GM21367 (cell line): ENCODE results near the gene WDR48.
"Not testable (repeated sequence)": the region's sequence is repeated elsewhere in the genome, so short reads cannot be mapped to it uniquely, and the experiment has no call there.

ENCODE experiments used
- ATAC-seq: cut with Tn5 transposase; IDR thresholded peaks from one replicate; pipeline ENCODE4 v1.9.1; 2021; ENCODE audit not compliant: unreplicated experiment

WDR48 gene

DNA sequence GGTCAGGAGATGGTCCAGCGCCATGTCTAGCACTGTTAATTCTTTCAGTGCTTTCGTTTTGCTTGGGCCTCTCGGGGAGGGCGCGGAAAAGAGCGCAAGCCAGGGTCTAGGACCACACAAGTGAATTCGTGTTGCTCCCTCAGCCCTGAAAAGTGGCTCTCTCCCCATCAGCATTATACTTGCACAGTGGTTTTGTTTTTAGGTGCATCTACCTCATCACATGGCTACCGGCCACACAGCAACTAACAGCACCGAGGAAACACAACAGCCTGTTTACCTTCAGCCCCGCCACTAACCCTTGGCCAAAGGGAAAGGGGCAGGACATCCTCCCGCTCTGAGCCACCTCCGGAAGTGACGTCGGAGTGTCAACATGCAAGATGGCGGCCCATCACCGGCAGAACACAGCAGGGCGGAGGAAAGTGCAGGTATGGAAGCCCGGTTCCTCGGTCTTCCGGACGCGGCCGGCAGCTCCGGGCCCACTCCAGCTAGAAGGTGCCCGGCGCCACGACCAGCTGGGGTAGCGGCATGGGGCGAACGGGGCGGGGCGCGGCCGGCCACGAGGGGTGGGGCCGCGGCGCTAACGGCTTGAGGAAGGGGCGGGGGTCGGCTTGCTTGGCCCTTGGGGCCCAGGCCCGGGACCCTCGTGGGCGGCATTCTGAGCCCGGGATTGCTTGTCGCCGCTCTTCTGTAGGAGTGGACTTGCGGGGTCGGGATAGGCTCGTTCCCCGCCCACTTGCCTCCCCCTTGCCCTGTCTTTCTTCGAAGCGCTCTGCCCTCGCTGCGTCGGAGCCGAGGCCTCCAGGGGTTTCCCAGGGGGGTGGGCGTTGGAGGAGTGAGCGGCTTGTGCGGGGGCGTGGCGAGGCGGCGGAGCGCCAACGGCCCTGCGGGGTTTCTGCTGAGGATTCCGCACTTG is at the start of gene WDR48, which contains the start of gene SCN11A:
TSS of gene WDR48 (plus strand) at position 368 of the 913 bp plus-strand sequence. CDS start at position 378, 10 bp downstream.
TSS of gene SCN11A (minus strand) at position 296 of the 913 bp plus-strand sequence. CDS start 101,582 bp downstream, outside the sequence.
- peak; percentile 96 for ATAC-seq

- no peak for ATAC-seq
These were observed 46.5 kb upstream of the WDR48 start for GRCh38 chr3:39005295-39005694.

- no peak for ATAC-seq
These were observed 40.6 kb upstream of the WDR48 start for GRCh38 chr3:39011191-39011736.

GRCh38 chr3:39013289-39013688 is 38.5 kb upstream of the WDR48 start:
- ATAC-seq = no peak

DNA sequence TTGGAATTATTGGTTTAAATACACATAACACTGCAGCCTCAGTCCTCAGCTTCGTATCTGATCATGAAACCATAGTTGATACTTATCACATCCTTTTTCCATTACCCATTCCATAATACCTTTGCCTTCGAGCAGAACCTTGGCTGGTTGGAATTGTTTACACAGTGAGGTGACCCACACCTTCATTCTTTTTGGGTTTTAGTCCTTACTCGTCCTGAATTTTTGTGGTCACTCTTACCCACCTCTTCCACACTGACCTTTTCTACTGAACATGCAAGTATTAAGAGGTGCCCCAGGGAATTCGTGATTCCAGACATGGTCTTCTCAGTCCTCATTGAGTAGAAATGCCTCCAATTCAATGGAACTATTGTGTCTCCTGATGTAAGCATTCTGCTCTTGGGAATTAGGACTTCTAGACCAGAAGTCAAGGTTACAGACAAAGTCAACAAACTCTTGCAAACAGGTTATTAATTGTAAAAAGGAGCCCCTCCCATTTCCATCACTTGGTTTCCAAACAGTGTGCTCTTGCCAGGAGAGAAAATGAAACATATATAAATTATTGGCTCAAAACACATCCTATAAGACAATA is 37.8 kb upstream of the WDR48 start:
- no peak for ATAC-seq

DNA sequence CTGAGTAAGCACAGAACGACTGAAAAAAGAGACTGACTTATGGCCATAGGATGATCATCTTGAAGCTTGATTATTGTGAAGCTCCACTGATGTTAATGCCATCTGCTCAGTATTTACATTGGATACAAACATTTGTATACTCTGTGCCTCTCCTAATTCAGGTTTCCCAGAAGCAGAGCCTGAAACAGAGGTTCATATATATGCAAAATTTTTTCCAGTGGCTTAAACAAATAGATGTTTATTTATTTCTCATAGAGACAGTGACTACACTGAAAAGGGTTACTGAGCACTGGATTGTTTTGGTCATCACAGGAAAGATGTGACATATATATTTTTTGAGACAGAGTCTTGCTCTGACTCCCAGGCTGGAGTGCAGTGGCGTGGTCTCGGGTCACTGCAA is 36.4 kb upstream of the WDR48 start:
- no peak for ATAC-seq

GRCh38 chr3:39019299-39019698 is 32.5 kb upstream of the WDR48 start:
- ATAC-seq = no peak

GRCh38 chr3:39021029-39021428 is 30.8 kb upstream of the WDR48 start:
- no peak for ATAC-seq

GRCh38 chr3:39021465-39022285 is 30.1 kb upstream of the WDR48 start:
- ATAC-seq = no peak

DNA sequence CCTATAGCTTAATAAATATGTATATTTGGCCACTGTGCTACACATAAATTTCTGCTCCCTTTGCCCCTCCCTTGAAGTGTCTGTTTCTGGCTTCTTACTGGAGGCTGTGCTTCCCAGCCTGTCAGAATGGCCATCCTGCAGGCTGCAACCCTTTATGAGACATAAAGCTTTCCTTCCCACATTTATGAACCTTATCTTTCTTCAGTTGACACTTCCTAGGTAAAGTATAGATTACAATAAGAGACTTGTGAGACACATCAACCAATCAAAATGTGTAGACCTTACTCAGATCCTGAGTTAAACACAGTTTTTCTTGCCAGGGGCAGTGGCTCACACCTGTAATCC is 29.6 kb upstream of the WDR48 start:
- ATAC-seq = no peak

DNA sequence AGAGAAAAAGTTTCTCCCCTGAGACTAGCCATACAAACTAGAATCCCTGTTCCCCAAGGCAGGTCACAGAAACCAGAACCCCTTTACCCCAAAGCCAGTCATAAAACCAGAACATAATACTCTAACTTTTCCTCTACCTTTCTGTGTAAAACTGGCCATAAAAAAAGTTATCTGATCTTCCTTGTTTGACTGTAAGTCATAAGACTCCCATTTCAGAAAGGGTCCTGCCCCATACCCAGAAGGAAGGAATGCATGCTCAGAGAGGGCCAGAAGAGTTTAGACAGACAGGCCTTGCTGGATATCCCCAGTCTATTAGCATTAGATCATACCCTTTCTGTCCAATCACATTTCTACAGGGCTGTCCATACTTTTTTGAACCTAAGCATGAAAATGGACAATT is 27.3 kb upstream of the WDR48 start:
- ATAC-seq = no peak

DNA sequence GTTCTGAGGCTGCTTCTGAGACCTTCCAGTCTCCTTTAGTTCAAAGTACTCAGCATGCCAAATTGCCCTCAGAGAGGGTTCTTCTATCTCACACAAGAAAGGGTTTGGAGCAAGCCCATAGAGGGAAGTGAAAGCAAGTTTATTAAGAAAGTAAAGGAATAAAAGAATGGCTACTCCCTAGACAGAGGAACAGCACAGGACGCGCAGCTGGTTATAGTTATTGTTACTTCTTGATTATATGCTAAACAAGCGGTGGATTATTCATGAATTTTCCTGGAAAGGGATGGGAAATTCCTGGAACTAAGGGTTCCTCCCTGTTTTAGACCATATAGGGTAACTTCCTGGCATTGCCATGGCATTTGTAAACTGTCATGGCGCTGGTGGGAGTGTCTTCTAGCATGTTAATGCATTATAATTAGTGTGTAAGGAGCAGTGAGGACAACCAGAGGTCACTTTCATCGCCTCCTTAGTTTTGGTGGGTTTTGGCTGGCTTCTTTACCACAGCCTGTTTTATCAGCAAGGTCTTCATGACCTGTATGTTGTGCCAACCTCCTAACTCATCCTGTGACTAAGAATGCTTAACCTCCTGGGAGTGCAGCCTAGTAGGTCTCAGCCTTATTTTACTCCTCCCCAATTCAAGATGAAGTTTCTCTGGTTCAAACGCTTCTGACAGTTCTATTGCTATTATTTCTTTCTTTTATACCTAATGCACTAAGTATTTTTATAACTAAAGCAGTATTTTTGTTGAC is 26.4 kb upstream of the WDR48 start:
- ATAC-seq = no peak

DNA sequence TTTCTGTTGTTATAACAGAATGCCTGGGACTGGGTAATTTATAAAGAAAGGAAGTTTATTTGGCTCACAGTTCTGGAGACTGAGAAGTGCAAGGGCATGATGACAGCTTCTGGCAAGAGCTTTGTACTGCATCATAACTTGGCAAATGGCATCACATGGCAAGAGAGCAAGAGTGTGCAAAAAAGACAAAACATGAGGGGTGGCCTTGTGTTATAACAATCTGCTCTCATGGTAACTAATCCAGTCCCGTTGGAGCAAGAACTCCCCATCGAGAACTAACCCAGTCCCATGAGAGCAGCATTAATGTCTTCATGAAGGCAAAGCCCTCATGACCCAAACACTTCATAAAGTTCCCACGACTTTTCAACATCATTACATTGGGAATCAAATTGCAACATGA is 23.3 kb upstream of the WDR48 start:
- no peak for ATAC-seq

GRCh38 chr3:39029556-39029955 is 22.3 kb upstream of the WDR48 start:
- ATAC-seq = no peak

GRCh38 chr3:39038165-39038564 is 13.7 kb upstream of the WDR48 start:
- no peak for ATAC-seq

DNA sequence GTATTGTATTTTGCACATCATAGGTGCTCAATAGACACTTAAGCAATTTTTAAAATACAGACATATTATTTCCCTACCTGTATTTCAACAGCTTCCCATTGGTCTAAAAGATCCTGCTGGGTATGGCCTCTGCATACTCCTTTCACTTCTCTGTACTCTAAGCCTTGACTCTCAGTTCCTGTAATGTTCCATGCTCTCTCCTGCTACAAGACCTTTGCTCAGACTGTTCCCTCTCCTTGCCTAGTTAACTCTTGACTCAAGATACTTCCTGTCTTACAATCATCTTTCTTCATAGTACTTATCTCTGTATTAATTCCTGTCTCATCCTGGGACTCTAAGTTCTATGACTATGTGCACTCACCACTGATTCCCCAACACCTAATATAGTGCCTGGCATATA is 1.8 kb upstream of the WDR48 start:
- ATAC-seq = peak; percentile 33

DNA sequence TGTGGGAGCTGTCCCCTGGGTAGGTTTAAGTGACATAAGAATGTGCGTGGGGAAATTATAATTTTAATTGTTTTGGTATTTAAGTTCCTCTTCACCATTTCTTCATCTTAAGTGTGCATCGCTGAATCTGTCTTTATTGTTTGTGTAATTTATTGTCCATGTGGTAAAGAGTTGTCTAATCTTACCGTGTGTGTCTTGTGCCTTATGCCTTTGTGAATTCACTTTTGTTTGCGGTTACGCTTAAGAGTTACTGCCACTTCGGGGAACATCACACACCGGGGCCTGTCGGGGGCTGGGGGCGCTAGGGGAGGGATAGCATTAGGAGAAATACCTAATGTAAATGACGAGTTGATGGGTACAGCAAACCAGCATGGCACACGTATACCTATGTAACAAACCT is 767 bp downstream of the WDR48 start:
- ATAC-seq = no peak

DNA sequence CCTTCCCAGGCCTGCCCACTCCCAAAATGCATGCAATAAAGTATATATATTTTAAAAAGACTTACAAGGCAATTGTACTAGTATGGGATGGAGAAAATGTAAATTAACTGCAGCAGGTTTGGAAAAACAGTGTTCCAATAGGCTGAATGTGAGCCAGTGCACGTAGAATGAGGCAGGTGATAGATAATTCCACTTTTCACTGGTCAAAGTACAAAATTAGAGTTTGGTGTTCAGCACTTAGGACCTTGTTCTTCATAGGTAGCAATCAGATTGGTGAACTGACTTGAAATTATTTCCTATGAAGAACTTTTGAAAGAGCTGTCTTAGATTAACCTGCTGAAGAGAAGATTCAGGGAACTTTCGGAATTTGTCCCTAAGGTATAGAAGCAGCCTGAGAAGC is 1.9 kb downstream of the WDR48 start:
- ATAC-seq = no peak

DNA sequence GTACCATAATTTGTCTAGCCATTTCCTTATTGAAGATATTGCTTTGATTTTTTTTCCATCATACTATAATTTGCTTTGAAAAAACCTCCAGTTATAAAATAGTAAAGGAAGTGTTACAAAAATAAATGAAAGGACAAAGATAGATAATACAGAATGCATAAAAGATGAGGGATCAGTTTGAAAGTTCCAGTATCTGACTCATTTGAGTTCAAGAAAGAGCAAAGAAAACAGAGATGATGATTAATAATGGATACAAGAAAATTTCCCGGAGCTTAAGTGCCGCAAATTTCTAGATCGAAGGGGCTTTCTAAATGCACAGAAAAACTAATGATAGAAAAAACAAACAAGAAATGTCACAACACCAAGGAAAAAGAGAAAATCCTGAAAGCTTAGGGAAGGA is 4.3 kb downstream of the WDR48 start:
- no peak for ATAC-seq

GRCh38 chr3:39061228-39061627 is 9.4 kb downstream of the WDR48 start:
- ATAC-seq = not testable (repeated sequence)

DNA sequence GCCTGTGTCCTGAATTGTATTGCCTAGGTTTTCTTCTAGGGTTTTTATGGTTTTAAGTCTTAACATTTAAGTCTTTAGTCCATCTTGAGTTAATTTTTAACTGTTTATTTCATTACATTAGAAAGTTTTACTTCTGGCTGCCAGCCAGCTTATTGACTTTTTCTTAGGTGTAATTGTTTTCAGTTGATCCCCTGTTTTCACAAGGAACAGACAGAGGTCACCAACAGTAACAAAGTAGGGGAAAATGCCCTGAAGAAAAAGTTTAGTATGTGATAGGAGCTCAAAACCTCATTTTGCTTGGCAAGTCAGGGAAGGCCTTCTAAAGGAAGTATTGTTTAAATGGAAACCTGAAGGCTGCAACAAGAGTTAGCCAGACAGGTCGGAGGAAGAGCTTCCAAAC is 10.4 kb downstream of the WDR48 start:
- no peak for ATAC-seq
